B cell (primary cell): ENCODE data around the gene PKNOX2.

Source experiments
- EZH2 ChIP-seq: IDR thresholded peaks from 2 replicates; pipeline ENCODE4 v1.6.1; 2012; ENCODE audit warnings: borderline replicate concordance, low read depth, mild to moderate bottlenecking, moderate library complexity, low read length; ENCODE audit not compliant: insufficient read depth, poor library complexity, severe bottlenecking
- TF ChIP-seq, protein P1 (sequence below): fragments of 200-600 bp; IDR thresholded peaks from one replicate; pipeline ENCODE4 v1.8.0; 2022; ENCODE audit warnings: antibody characterized with exemption, mild to moderate bottlenecking

DNA sequence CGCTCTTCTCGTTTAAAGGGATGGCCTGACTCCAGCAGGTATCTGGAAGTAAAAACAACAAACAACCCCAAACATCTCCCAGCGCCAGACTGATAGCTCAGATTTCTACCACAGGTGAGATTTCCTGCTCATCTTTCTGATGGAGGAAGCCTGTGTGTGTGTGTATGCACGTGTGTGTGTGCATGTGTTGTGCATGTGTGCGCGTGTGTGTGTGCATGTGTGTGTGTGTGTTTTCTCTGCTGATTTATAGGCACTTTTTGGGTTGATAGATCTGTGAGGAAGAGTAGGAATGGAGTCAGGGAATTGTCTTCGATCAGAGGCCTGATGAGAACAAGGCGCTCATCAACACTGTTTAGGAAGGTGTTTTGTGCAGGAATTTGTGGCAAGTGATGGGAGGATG lies 103.0 kb downstream of the PKNOX2 start:
- TF ChIP-seq, protein P1, sequence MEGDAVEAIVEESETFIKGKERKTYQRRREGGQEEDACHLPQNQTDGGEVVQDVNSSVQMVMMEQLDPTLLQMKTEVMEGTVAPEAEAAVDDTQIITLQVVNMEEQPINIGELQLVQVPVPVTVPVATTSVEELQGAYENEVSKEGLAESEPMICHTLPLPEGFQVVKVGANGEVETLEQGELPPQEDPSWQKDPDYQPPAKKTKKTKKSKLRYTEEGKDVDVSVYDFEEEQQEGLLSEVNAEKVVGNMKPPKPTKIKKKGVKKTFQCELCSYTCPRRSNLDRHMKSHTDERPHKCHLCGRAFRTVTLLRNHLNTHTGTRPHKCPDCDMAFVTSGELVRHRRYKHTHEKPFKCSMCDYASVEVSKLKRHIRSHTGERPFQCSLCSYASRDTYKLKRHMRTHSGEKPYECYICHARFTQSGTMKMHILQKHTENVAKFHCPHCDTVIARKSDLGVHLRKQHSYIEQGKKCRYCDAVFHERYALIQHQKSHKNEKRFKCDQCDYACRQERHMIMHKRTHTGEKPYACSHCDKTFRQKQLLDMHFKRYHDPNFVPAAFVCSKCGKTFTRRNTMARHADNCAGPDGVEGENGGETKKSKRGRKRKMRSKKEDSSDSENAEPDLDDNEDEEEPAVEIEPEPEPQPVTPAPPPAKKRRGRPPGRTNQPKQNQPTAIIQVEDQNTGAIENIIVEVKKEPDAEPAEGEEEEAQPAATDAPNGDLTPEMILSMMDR = no peak
- TF ChIP-seq EZH2 = no peak
